Activated CD4-positive, alpha-beta T cell treated with anti-CD3 and anti-CD28 coated beads, Interleukin-2, amount 50 U/mL, for 16 hours (primary cell): ENCODE results near the gene DYNAP.

Source experiments
- DNase-seq: peaks from one replicate; pipeline ENCODE4 v3.0.0-alpha.2; 2020

Gene DYNAP

GRCh38 chr18:54641734-54642133 lies 50.7 kb downstream of the DYNAP start:
- DNase-seq, result no peak

GRCh38 chr18:54647176-54647575 lies 56.1 kb downstream of the DYNAP start:
- DNase-seq, result peak; percentile 3
